GM19467 (cell line): ENCODE measurements around the gene PLXDC2.

Experiments used
- ATAC-seq: cut with Tn5 transposase; IDR thresholded peaks from one replicate; pipeline ENCODE4 v1.9.1; 2021; ENCODE audit warnings: mild to moderate bottlenecking, moderate library complexity; ENCODE audit not compliant: unreplicated experiment

Gene PLXDC2

DNA sequence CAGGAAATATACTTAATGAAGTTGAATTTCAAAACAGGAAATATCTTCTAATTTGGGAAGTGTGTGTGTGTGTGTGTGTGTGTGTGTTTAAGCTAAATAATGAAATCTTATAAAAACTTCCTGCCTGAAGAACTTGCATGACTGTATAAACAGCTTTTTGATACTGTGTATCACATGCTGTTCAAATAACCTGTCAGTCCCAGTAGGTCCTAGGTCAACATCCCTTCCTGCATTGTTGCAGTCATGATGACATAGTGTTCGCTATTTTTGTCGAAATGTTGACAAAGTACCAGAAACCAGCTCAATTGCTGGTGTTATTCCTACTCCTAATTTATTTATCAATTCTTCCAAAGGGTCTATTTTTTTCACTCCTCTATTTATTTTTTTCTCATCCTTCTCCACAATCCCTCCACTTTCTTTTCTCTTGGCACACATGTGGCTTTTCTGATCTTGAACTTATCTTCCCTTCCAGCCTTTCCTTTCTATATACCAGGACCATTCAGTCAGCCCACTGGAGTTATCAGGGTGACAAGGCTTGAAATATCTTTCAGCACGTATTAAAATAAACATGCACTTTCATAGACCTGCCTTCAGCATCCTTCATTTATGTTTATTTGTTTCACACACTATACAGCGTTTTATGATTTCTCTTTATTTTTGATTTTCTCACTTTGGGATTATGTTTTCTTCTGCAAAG, 115.8 kb downstream of the PLXDC2 start:
- ATAC-seq, result no peak

GRCh38 chr10:19932806-19933371, 116.7 kb downstream of the PLXDC2 start:
- no peak for ATAC-seq

DNA sequence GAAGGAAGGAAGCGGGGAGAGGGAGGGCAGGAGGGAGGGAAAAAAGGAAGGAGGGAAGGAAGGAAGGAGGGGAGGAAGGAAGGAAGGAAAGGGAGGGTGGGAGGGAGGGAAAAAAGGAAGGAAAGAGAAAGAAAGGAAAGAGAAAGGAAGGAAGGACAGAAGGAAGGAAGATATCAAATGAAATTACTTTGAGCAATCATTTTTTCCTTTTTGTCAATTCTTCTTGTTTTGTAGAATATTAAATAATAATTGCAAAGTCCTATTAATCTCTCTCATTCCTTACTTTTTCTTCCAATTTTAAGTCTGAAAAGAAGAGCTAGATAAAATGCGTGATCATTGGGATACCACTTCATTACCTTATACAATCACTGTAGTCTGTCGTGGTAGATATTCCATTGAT, 117.5 kb downstream of the PLXDC2 start:
- no peak for ATAC-seq

DNA sequence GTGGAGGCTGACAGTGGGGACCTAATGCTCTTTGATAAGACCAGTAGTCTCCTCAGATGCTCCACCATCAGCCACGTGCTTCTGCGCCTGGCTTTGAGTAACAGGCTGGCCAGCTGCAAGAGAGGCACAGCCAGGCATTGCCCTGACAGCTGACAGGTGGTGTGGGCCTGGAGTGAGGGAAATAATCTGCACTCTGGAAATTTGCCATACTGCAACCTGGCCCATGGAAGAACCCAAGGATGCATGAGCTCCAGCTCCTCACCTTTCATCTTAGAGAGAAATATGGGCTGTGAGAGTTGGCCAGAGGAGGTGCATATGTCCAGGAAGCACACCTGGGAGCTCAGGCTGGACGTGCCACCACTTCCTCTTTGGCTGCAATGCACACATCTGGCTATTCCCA, 118.9 kb downstream of the PLXDC2 start:
- no peak for ATAC-seq

DNA sequence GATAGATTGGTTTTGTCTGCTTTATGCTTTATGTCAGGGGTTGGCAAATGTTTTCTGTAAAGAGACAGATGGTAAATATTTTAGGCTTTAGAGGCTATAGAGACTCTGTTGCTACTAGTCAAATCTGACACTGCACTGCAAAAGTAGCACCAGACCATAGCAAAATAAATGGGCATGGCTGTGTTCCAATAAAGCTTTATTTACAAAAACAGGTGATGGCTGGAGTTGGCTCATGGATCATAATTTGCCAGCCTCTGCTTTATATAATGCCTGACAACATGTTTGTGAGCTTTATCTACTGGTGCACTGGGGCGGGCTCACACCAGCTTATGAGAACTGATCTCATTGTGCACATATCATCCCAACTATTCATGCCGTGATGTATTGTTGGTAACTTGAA, 120.1 kb downstream of the PLXDC2 start:
- ATAC-seq, result no peak

- no peak for ATAC-seq
Observed at GRCh38 chr10:19937989-19938388, 121.8 kb downstream of the PLXDC2 start.

GRCh38 chr10:19941206-19941880, 125.1 kb downstream of the PLXDC2 start:
- ATAC-seq, result no peak

DNA sequence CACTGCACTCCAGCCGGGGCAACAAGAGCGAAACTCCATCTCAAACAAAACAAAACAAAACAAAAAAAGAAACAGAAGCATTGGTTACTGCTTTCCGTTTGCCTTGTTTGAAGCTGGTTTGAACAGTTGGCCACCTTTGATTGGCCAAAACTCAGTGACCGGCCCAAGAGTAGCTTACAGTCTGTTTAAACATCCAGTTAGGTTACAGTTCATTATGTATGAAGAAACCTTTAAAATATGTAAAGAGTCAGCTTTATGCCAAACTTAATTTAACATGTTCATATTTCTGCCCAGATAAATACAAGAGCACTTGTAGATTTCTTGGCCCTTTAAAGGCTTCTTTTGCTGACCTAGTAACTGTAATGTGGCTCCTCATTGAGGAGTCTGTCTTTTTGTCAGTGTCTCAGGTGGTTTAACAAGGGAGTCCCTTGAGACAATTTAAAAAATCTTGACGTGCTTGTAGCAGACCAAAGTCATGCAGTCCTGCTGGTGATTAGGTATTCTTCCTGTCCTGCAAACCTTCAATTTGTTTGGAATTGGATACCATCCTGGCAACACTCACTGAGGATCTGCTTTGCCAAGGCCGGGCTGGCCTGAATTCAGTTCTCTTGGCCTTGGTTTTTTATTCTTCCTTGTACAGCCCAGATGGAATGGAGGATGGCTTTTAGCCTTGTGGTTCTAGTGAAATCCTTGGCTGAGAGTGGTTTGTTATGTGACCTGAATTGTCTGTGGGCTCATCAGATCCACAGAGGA, 128.9 kb downstream of the PLXDC2 start:
- ATAC-seq, result no peak

- no peak for ATAC-seq
Observed at GRCh38 chr10:19946245-19946644, 130.0 kb downstream of the PLXDC2 start.

- ATAC-seq, result no peak
Observed at GRCh38 chr10:19946791-19947190, 130.6 kb downstream of the PLXDC2 start.

- no peak for ATAC-seq
Observed at GRCh38 chr10:19947215-19947614, 131.0 kb downstream of the PLXDC2 start.

DNA sequence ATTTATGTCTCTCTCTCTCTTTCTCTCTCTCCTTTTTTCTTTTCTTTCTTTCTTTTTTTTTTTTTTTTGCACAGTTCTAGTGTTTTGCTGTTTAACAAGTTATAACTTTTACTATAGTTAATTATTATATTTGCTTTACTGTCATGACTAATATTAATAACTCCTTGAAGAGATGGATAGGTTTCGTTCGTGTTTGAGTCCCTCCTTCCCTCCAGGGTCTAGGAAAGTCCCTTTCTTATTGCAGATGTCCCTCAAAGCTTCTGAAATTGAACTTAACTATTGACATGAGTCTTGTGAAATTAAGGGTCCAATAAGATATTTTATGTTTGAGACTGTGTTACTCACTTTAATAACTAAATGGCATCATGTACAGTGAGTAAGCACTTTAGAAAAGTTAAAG, 131.4 kb downstream of the PLXDC2 start:
- ATAC-seq, result peak; percentile 63

- ATAC-seq, result no peak
Observed at GRCh38 chr10:19952224-19953010, 136.2 kb downstream of the PLXDC2 start.

DNA sequence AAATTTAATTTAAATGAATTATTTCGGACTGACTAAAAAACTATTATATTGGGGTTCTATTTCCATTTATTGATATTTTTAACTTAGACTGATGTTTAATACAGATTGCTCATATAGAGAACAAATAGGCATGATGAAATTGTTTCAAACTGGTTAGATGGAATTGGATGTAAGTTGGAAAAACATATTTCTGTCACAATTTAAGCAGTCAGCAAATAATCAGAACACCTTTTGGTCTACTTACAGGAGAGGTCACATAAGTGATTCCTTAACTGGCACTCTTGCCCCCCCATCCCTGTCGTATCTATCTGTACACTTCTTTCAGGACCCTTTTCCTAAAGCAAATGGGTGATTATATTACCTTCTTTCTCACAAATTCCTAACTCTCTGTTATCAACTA, 138.4 kb downstream of the PLXDC2 start:
- ATAC-seq, result no peak

DNA sequence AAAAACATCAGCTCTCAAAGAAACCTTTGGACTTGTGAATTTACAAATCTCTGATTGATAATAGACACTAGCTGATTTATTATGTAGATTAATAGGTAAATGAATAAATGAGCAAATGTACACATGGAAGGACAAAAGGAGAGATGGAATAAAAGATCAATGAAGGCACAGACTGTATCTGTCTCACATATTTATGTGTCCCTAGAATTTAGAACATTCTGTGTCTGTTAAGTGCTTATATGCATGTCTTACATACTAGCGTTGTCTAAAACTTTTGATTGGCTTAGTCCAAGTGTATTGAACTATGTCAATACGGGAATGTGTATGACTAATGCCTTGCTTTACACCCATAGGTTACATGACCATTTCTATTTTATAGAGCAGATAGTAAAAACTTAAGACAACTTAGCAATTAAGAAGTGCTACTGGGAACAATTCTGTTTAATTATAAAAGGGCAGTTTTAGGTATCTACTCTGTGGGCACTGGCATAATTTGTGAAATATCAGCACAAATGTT, 140.3 kb downstream of the PLXDC2 start:
- ATAC-seq, result no peak

DNA sequence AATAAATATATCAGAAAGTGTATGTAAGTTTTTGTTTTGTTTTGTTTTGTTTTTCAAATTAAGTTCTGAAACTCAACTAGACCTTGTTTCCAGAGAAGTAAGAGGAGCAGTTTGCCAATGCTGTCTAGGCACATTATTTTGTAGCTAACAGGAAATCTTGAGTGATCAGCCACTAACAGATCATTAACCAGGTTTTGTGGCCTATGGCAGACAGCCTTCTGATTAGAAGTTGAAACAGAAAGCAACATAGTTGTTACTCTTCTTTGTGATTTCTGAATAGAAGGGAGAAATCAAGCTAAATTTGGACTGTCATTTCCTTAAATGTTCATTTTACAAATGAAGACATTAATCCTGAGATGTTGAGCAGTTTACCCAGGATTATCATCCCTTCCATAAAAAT, 142.6 kb downstream of the PLXDC2 start:
- ATAC-seq, result peak; percentile 99

DNA sequence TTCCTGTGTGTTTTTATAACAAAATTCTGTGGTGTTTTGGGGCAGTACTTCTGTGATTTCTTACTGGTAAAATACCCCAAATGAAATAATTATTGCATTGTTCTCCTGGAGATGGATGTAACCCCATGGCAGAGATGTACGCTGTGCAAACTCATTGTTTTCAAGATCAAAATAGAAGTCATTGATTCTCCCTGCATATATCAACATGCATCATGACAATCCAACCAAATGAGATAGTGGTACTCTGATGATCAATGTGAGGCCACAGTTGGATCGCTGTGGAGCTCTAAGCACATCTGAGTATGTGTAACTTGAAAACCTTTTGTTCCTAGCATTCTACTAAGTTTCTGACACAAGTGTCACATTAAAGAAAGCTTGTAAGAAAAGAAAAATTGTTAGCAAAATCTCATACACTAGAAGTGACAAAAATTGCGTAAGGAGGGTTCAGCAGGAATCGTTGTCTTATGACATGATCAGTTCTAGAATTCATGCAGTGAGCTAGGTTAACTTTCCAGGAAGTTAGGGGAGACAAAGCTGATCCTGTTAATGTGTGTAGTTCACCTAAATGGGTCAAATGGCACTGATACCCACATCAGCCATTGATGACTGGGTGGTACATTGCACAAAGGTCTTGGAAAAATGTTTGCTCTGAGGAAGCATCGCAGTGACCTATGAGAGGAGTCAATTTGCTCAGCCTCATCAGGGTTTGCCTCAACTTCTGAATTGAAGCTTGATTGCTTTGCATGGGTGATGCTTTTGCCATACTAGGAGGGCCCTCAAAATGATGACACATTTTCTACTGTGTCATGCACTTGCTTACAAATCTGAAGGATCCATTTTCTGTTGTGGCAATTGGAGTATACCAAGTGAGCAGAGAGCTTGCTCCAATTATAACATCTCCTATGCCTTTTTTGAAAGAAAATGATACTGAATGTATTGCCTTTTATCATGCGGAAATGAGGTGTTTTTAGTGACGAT, 145.1 kb downstream of the PLXDC2 start:
- ATAC-seq, result no peak

DNA sequence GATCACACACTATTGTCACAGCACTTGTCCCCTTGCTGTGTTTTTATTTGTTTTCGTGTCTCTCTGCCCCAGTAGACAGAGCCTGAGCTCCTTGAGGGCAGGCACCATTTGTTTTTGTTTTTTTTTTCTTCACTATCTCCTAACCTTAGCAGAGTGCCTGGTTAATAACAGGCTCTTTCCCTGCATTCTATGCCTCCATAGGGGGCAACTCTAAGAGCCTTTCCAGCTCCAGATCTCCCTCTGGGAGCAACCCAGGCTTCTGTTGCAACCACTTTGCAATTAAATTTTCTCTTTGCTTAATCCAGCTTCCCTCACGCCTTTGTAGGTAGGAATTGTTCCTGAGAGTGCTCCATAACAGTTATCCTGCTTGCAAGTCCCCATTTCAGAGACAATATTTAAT, 148.4 kb downstream of the PLXDC2 start:
- no peak for ATAC-seq

DNA sequence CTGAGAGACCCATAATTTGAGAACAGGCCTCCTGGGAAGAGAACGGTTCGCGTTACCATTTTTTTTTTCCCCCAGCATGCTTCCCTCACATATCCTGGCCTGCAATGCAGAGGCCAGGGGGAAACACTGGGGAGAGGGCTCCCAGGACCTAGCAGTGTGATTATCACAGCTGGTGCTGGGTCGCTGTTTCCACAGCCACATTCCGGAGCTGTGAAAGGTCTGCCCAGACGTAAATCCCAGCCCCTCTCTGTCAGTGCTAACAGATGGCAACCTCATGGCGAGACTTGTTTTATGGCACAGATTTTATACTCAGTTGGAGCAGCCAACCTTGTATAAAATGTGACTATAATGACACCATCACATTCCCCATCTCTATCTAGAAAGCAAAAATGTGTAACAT, 150.5 kb downstream of the PLXDC2 start:
- ATAC-seq, result no peak

GRCh38 chr10:19967981-19968380, 151.7 kb downstream of the PLXDC2 start:
- no peak for ATAC-seq
